HG03095 (cell line): ENCODE measurements around the gene CLEC4G.
A peak's percentile ranks its signal among the peaks of the same experiment; 100 is the strongest.
"Not testable (repeated sequence)": the region's sequence is repeated elsewhere in the genome, so short reads cannot be mapped to it uniquely, and the experiment has no call there.

Experiments
- ATAC-seq: cut with Tn5 transposase; IDR thresholded peaks from one replicate; pipeline ENCODE4 v1.9.1; 2021; ENCODE audit warnings: moderate library complexity; ENCODE audit not compliant: unreplicated experiment

Gene CLEC4G

GRCh38 chr19:7746903-7747884, 15.3 kb upstream of the CLEC4G start, which contains the start of gene CD209:
CD209 (minus strand) TSS chr19:7747534; CDS start chr19:7747511, 23 bp downstream.
- no peak for ATAC-seq

GRCh38 chr19:7746306-7746705, 14.4 kb upstream of the CLEC4G start:
- ATAC-seq, result not testable (repeated sequence)

- no peak for ATAC-seq
Observed at GRCh38 chr19:7744871-7745650, 13.2 kb upstream of the CLEC4G start.

- no peak for ATAC-seq
Observed at GRCh38 chr19:7744199-7744786, 12.4 kb upstream of the CLEC4G start.

GRCh38 chr19:7743425-7743841, 11.5 kb upstream of the CLEC4G start:
- ATAC-seq, result peak; percentile 69

GRCh38 chr19:7742991-7743390, 11.1 kb upstream of the CLEC4G start:
- ATAC-seq, result no peak

- no peak for ATAC-seq
Observed at GRCh38 chr19:7742575-7742974, 10.7 kb upstream of the CLEC4G start.

- ATAC-seq, result no peak
Observed at GRCh38 chr19:7740682-7741054, 8.8 kb upstream of the CLEC4G start.

GRCh38 chr19:7739801-7740681, 8.1 kb upstream of the CLEC4G start:
- no peak for ATAC-seq

GRCh38 chr19:7739211-7739755, 7.4 kb upstream of the CLEC4G start:
- no peak for ATAC-seq

- no peak for ATAC-seq
Observed at GRCh38 chr19:7738023-7738422, 6.1 kb upstream of the CLEC4G start.

GRCh38 chr19:7737215-7737614, 5.3 kb upstream of the CLEC4G start:
- ATAC-seq, result no peak

- ATAC-seq, result no peak
Observed at GRCh38 chr19:7736148-7736547, 4.2 kb upstream of the CLEC4G start.

GRCh38 chr19:7734220-7735203, 2.6 kb upstream of the CLEC4G start:
- no peak for ATAC-seq

- no peak for ATAC-seq
Observed at GRCh38 chr19:7733376-7733775, 1.5 kb upstream of the CLEC4G start.

- ATAC-seq, result no peak
Observed at GRCh38 chr19:7731615-7732014, 295 bp downstream of the CLEC4G start.

- no peak for ATAC-seq
Observed at GRCh38 chr19:7731218-7731595, 703 bp downstream of the CLEC4G start.

- ATAC-seq, result no peak
Observed at GRCh38 chr19:7730286-7731217, 1.4 kb downstream of the CLEC4G start.
